A549 (cell line): ENCODE data around the gene ANKRD17. TPM values are rescaled to one million over a fixed set of nuclear protein-coding genes. Genes with fewer than 3 reads are reported as not detected.

Experiments
- ATAC-seq, 2 experiments: fragments of 200-7000 bp in 1 of 2; fragments of >200 bp in 1 of 2; cut with Nextera tagmentation in 1 of 2; cut with Tn5 transposase in 1 of 2; 3 replicates each; pipeline versions ENCODE4 v1.8.0 to v1.9.1; 2018 to 2020; ENCODE audit warnings: mild to moderate bottlenecking in 1 of 2, moderate library complexity in 1 of 2
- CTCF ChIA-PET: fragments of 300-600 bp; sonication (Branson Sonifier 250); formaldehyde crosslinking; extraction: SDS; loops from one replicate; lab custom pipeline; 2021; ENCODE audit warnings: antibody characterized with exemption, inconsistent platforms; lab: Yijun Ruan, JAX
- POLR2A ChIA-PET: fragments of 350-600 bp; formaldehyde crosslinking; extraction: SDS; loops from one replicate; lab custom pipeline; 2021; ENCODE audit warnings: antibody characterized with exemption, inconsistent platforms; lab: Yijun Ruan, JAX
- DNase-seq, 2 experiments: peaks; one replicate each; pipeline versions ENCODE4 v3.0.0 to v3.0.0-alpha.2; 2011 to 2016; ENCODE audit warnings: low read depth in 1 of 2, low spot score in 1 of 2
- FAIRE-seq: peaks from 2 replicates; lab custom pipeline; 2011; peaks lifted over from hg19 to GRCh38; lab: Jason Lieb, UNC
- H3K27ac ChIP-seq, 2 experiments: fragments of >200 bp; sonication (Bioruptor Twin); formaldehyde crosslinking; 3 replicates each; pipeline ENCODE4 v1.5.1; 2016 to 2017
- H3K4me1 ChIP-seq: fragments of >200 bp; sonication (Bioruptor Twin); formaldehyde crosslinking; 3 replicates; pipeline ENCODE4 v1.6.1; 2016
- H3K4me2 ChIP-seq: fragments of >200 bp; sonication (Bioruptor Twin); formaldehyde crosslinking; 3 replicates; pipeline ENCODE4 v1.6.1; 2016
- H3K4me3 ChIP-seq: fragments of >200 bp; sonication (Bioruptor Twin); formaldehyde crosslinking; 3 replicates; pipeline ENCODE4 v1.5.1; 2016
- H3K9me3 ChIP-seq: fragments of >200 bp; sonication (Bioruptor Twin); formaldehyde crosslinking; 3 replicates; pipeline ENCODE4 v1.6.1; 2016
- CBX8 ChIP-seq: fragments of 200-600 bp; sonication (generic); IDR thresholded peaks from 2 replicates; pipeline ENCODE4 v1.6.1; 2016
- CEBPB ChIP-seq, 2 experiments: fragments of >200 bp in 1 of 2; sonication (Bioruptor Twin) in 1 of 2; formaldehyde crosslinking in 1 of 2; IDR thresholded peaks; 2 replicates each; pipeline ENCODE4 v1.6.1; 2012 to 2016
- CHD2 ChIP-seq: fragments of 150-350 bp; IDR thresholded peaks from 2 replicates; pipeline ENCODE4 v1.6.1; 2014; ENCODE audit warnings: low read length; ENCODE audit not compliant: partially characterized antibody
- CHD4 ChIP-seq: fragments of 200-600 bp; sonication (generic); IDR thresholded peaks from 2 replicates; pipeline ENCODE4 v1.6.1; 2016; ENCODE audit warnings: antibody characterized with exemption, mild to moderate bottlenecking, borderline replicate concordance
- EHF ChIP-seq: fragments of 250-450 bp; sonication (Bioruptor Pico); IDR thresholded peaks from 2 replicates; pipeline ENCODE4 v1.5.0; 2020; ENCODE audit warnings: mild to moderate bottlenecking
- EHMT2 ChIP-seq: fragments of 200-600 bp; sonication (generic); IDR thresholded peaks from 2 replicates; pipeline ENCODE4 v1.6.1; 2016; ENCODE audit warnings: antibody characterized with exemption, low read depth, mild to moderate bottlenecking, moderate library complexity
- FOSB ChIP-seq: fragments of 250-450 bp; sonication (Bioruptor Pico); IDR thresholded peaks from 2 replicates; pipeline ENCODE4 v1.5.0; 2020; ENCODE audit warnings: mild to moderate bottlenecking, moderate library complexity
- FOSL2 ChIP-seq, 2 experiments: fragments of 450-650 bp in 1 of 2; fragments of >200 bp in 1 of 2; sonication (Bioruptor Twin) in 1 of 2; formaldehyde crosslinking; IDR thresholded peaks; 2 replicates each; pipeline versions ENCODE4 v1.5.0 to v1.6.1; 2016 to 2020; ENCODE audit warnings: mild to moderate bottlenecking in 1 of 2, moderate library complexity in 1 of 2
- FOXS1 ChIP-seq: fragments of 250-450 bp; sonication (Bioruptor Pico); IDR thresholded peaks from 2 replicates; pipeline ENCODE4 v1.5.0; 2020; ENCODE audit warnings: mild to moderate bottlenecking, moderate library complexity
- KDM1A ChIP-seq: fragments of 200-600 bp; sonication (generic); IDR thresholded peaks from 2 replicates; pipeline ENCODE4 v1.6.1; 2016; ENCODE audit warnings: low read depth, mild to moderate bottlenecking
- MAZ ChIP-seq: fragments of 150-350 bp; IDR thresholded peaks from 2 replicates; pipeline ENCODE4 v1.6.1; 2014; ENCODE audit warnings: antibody characterized with exemption, low read depth, low read length, borderline replicate concordance
- NFE2L2 ChIP-seq: fragments of 150-350 bp; conservative IDR thresholded peaks from 2 replicates; pipeline ENCODE4 v1.6.1; 2014; ENCODE audit warnings: low read length
- NR3C1 ChIP-seq: fragments of >200 bp; sonication (Bioruptor Twin); formaldehyde crosslinking; IDR thresholded peaks from 3 replicates; pipeline ENCODE4 v1.6.1; 2017
- POLR2AphosphoS2 ChIP-seq: conservative IDR thresholded peaks from 2 replicates; pipeline ENCODE4 v1.6.1; 2012; ENCODE audit warnings: low read length, improper control_type of control experiment, inconsistent platforms
- RAD21 ChIP-seq, 2 experiments: fragments of >200 bp in 1 of 2; sonication (Bioruptor Twin) in 1 of 2; formaldehyde crosslinking in 1 of 2; IDR thresholded peaks in 1 of 2; conservative IDR thresholded peaks in 1 of 2; 2 replicates in 1 of 2; 3 replicates in 1 of 2; pipeline ENCODE4 v1.6.1; 2012 to 2018; ENCODE audit warnings: inconsistent platforms in 1 of 2
- REST ChIP-seq: fragments of 200-600 bp; sonication (generic); IDR thresholded peaks from 2 replicates; pipeline ENCODE4 v1.6.1; 2016; ENCODE audit warnings: antibody characterized with exemption, mild to moderate bottlenecking, moderate library complexity
- RFX5 ChIP-seq: fragments of 450-650 bp; IDR thresholded peaks from 2 replicates; pipeline ENCODE4 v1.7.1; 2014; ENCODE audit warnings: antibody characterized with exemption, mild to moderate bottlenecking, moderate library complexity
- RNF2 ChIP-seq: fragments of 200-600 bp; sonication (generic); IDR thresholded peaks from 2 replicates; pipeline ENCODE4 v1.6.1; 2016; ENCODE audit warnings: low read depth, mild to moderate bottlenecking, antibody characterized with exemption, moderate library complexity, borderline replicate concordance
- ZC3H11A ChIP-seq: fragments of 450-650 bp; IDR thresholded peaks from 2 replicates; pipeline ENCODE4 v1.6.1; 2014; ENCODE audit warnings: antibody characterized with exemption, mild to moderate bottlenecking
- ZNF302 ChIP-seq: fragments of 250-450 bp; sonication (Bioruptor Pico); IDR thresholded peaks from 2 replicates; pipeline ENCODE4 v1.9.0; 2021; ENCODE audit warnings: inconsistent platforms, mild to moderate bottlenecking, moderate library complexity
- WGBS: methylation state at CpG from one replicate; pipeline ENCODE4 v1.1.6; 2017; ENCODE audit errors: missing lambda C conversion rate; 5-methylcytosine and 5-hydroxymethylcytosine counted together
- polyA plus RNA-seq, 4 experiments: library from polyadenylated mRNA; depleted of rRNA in 3 of 4; stranded (reverse); fragments of >200 nt; fragmentation: RNase III in 1 of 4; extraction: RNeasy Plus Mini Kit Qiagen cat#74134 plus additional on column Dnase treatment in 1 of 4; gene quantifications; 2 replicates in 3 of 4; 3 replicates in 1 of 4; pipeline ENCODE4 v1.2.3, GENCODE V29; 2011 to 2017
- TF ChIP-seq, protein P1 (sequence below): fragments of >200 bp; sonication (Bioruptor Twin); formaldehyde crosslinking; IDR thresholded peaks from 3 replicates; pipeline ENCODE4 v1.6.1; 2016
- TF ChIP-seq, protein P2 (sequence below): IDR thresholded peaks from 2 replicates; pipeline ENCODE4 v1.6.1; 2012; ENCODE audit warnings: low read depth, borderline replicate concordance
- TF ChIP-seq, protein P3 (sequence below): fragments of 250-450 bp; sonication (Bioruptor Pico); IDR thresholded peaks from 2 replicates; pipeline ENCODE4 v1.5.0; 2020; ENCODE audit warnings: low read depth, mild to moderate bottlenecking, moderate library complexity

The ANKRD17 gene
- polyA plus RNA-seq, 2 of the 4 experiments (the other 2 are of a cell fraction): 18.1 to 43.5 TPM

DNA sequence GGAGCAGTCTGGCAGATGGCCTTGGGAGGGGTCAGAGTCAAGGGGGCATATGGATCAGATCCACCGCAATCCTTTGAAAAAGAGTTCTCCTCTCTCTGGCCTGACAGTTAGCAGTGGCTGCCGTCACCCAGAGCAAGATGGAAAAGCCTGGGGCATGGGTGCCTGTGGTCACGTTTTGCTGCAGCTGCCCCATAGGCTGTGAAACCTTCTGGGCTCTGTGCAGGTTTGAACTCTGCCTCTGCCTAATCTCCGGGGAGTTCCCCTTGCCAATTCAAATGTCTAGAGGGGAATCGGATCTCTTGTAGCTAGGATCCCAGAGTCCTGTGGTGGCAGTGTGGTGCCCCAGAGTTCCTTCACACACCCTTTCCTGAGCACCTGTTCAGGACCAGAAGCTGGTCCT, 23.4 kb upstream of the ANKRD17 start:
- Histone ChIP-seq H3K4me3 (no peak overlapping the region), H3K4me1 (no peaks in the 10 kb centered on the region), H3K4me2 (no peak overlapping the region), H3K9me3 (no peaks in the 10 kb centered on the region), H3K27ac (no peak overlapping the region)
- 85% methylated on average over 3 of the region's 5 CpGs for WGBS
- no peak for DNase-seq
- ChIA-PET POLR2A (no interaction called here), CTCF (interaction anchor here (0.6 kb wide), 1 partner anchor 851 kb away, joined by 3 read pairs; no protein-coding TSS in a partner anchor)
- no peak for FAIRE-seq
- TF ChIP-seq ZNF302 (no peak), CHD4 (no peak), KDM1A (no peak), MAZ (no peak), CHD2 (no peak), NFE2L2 (no peak), CBX8 (no peak), ZC3H11A (no peak), RAD21 (conservative IDR thresholded peaks at IDR 0.05 in 1 of 2, IDR thresholded peaks at IDR 0.05 in 1 of 2) (no peak), FOSL2 (IDR thresholded peaks at IDR 0.05) (no peak), FOSL2 (CRISPR knock-in tag; IDR thresholded peaks at IDR 0.05) (no peak)
- no peak for ATAC-seq

DNA sequence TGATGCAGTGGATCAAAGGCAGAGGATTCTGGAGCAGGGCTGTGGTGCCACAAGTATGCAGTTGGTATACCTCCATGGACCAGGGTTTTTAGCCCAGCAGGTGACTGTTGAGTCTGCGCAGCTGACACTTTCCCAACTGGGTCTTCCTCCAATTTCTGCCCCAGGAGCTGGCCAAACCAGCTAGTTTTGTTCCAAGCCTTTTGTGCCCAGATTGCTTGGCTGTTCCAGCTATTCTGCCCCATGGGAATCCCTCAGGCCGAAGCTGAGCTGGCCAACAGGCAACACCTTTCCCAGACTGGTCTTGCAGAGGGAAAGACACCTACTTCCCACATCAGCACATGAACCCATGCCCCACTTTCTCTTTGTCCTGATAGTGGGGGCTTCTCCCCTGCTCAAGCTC, 22.8 kb upstream of the ANKRD17 start:
- DNase-seq: no peak
- H3K4me2 ChIP-seq: no peak overlapping the region
- H3K4me3 ChIP-seq: no peak overlapping the region
- no peak for FAIRE-seq
- H3K27ac ChIP-seq: no peak overlapping the region
- H3K4me1 ChIP-seq: no peaks in the 10 kb centered on the region
- ATAC-seq: no peak
- CTCF ChIA-PET: no interaction called here
- WGBS: 38% methylated on average over 1 of the region's 2 CpGs
- no peaks in the 10 kb centered on the region for H3K9me3 ChIP-seq
- POLR2A ChIA-PET: no interaction called here
- TF ChIP-seq RFX5 (no peak), CEBPB (IDR thresholded peaks at IDR 0.05) (no peak), EHF (CRISPR knock-in tag) (no peak), POLR2AphosphoS2 (no peak), FOSB (CRISPR knock-in tag) (no peak), NR3C1 (no peak), CHD4 (no peak), REST (no peak), MAZ (no peak), EHMT2 (no peak), RNF2 (no peak), FOXS1 (CRISPR knock-in tag) (no peak)
- TF ChIP-seq, protein P1, sequence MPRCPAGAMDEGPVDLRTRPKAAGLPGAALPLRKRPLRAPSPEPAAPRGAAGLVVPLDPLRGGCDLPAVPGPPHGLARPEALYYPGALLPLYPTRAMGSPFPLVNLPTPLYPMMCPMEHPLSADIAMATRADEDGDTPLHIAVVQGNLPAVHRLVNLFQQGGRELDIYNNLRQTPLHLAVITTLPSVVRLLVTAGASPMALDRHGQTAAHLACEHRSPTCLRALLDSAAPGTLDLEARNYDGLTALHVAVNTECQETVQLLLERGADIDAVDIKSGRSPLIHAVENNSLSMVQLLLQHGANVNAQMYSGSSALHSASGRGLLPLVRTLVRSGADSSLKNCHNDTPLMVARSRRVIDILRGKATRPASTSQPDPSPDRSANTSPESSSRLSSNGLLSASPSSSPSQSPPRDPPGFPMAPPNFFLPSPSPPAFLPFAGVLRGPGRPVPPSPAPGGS: no peak
- TF ChIP-seq, protein P2, sequence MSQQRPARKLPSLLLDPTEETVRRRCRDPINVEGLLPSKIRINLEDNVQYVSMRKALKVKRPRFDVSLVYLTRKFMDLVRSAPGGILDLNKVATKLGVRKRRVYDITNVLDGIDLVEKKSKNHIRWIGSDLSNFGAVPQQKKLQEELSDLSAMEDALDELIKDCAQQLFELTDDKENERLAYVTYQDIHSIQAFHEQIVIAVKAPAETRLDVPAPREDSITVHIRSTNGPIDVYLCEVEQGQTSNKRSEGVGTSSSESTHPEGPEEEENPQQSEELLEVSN: no peak
- TF ChIP-seq, protein P3, sequence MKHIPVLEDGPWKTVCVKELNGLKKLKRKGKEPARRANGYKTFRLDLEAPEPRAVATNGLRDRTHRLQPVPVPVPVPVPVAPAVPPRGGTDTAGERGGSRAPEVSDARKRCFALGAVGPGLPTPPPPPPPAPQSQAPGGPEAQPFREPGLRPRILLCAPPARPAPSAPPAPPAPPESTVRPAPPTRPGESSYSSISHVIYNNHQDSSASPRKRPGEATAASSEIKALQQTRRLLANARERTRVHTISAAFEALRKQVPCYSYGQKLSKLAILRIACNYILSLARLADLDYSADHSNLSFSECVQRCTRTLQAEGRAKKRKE (CRISPR knock-in tag): no peak
- TF ChIP-seq, all 56 proteins: peak for 0
